B cell (primary cell): ENCODE data around the gene ASAP3. TPM values are rescaled to one million over a fixed set of nuclear protein-coding genes. Genes with fewer than 3 reads are reported as not detected.

ENCODE experiments used
- ATAC-seq: fragments of 200-7000 bp; cut with Tn5 transposase; one replicate; pipeline ENCODE4 v1.10.0; 2021; ENCODE audit warnings: low read depth, mild to moderate bottlenecking, moderate number of reproducible peaks, moderate library complexity
- CTCF ChIA-PET: fragments of 350-600 bp; sonication (Branson Sonifier 250); formaldehyde crosslinking; loops from one replicate; lab custom pipeline; 2021; ENCODE audit warnings: antibody characterized with exemption, inconsistent platforms; lab: Charles Lee
- POLR2A ChIA-PET: fragments of 350-600 bp; sonication (Branson Sonifier 250); formaldehyde crosslinking; loops from one replicate; lab custom pipeline; 2021; ENCODE audit warnings: antibody characterized with exemption; lab: Charles Lee
- DNase-seq: peaks from one replicate; pipeline ENCODE4 v3.0.0; 2013
- H2AFZ ChIP-seq: 2 replicates; pipeline ENCODE4 v1.6.1; 2012; ENCODE audit warnings: mild to moderate bottlenecking, low read depth, low read length; ENCODE audit not compliant: insufficient read depth, poor library complexity, severe bottlenecking
- H3K27ac ChIP-seq, 2 donors: 1 replicate in 1 of 2; 2 replicates in 1 of 2; pipeline ENCODE4 v1.5.1; 2012 to 2013; ENCODE audit warnings: low read length in 2 of 2, mild to moderate bottlenecking in 2 of 2, moderate library complexity in 1 of 2
- H3K27me3 ChIP-seq, 4 experiments: fragments of 200-600 bp in 1 of 4; sonication (generic) in 1 of 4; replicated peaks in 1 of 4; 1 replicate in 2 of 4; 2 replicates in 2 of 4; pipeline versions ENCODE4 v1.6.1 to v1.7.0; 2013 to 2016; ENCODE audit warnings: low read length in 3 of 4, mild to moderate bottlenecking in 2 of 4, mixed read lengths in 1 of 4, moderate library complexity in 1 of 4; ENCODE audit not compliant: insufficient read depth in 4 of 4, control insufficient read depth in 3 of 4; ENCODE audit errors: control extremely low read depth in 1 of 4
- H3K36me3 ChIP-seq, 2 experiments: replicated peaks in 1 of 2; 1 replicate in 1 of 2; 2 replicates in 1 of 2; pipeline versions ENCODE4 v1.6.1 to v1.7.1; 2013; ENCODE audit warnings: low read length in 1 of 2; ENCODE audit not compliant: insufficient read depth in 2 of 2, control insufficient read depth in 1 of 2; ENCODE audit errors: control extremely low read depth in 1 of 2, extremely low read depth in 1 of 2
- H3K4me1 ChIP-seq, 2 donors: fragments of 200-600 bp in 1 of 2; sonication (generic) in 1 of 2; 1 replicate in 1 of 2; 2 replicates in 1 of 2; pipeline versions ENCODE4 v1.5.1 to v1.6.1; 2013 to 2017; ENCODE audit warnings: low read length in 2 of 2; ENCODE audit not compliant: control insufficient read depth in 2 of 2, insufficient read depth in 2 of 2
- H3K4me2 ChIP-seq: replicated peaks from 2 replicates; pipeline ENCODE3; 2012; ENCODE audit warnings: mild to moderate bottlenecking, low read depth, low read length; ENCODE audit not compliant: poor library complexity, severe bottlenecking
- H3K4me3 ChIP-seq, 5 experiments: fragments of 200-600 bp in 1 of 5; sonication (generic) in 1 of 5; 1 replicate in 3 of 5; 2 replicates in 2 of 5; pipeline versions ENCODE4 v1.5.1 to v1.7.0; 2011 to 2016; ENCODE audit warnings: low read length in 4 of 5, mild to moderate bottlenecking in 4 of 5, low read depth in 2 of 5, control low read depth in 1 of 5, moderate library complexity in 1 of 5; ENCODE audit not compliant: insufficient read depth in 1 of 5; ENCODE audit errors: control extremely low read depth in 1 of 5, extremely low read depth in 1 of 5
- H3K79me2 ChIP-seq: fragments of 200-600 bp; sonication (generic); one replicate; pipeline ENCODE4 v1.6.0; 2016; ENCODE audit warnings: low read length; ENCODE audit not compliant: control insufficient read depth, insufficient read depth
- H3K9ac ChIP-seq: fragments of 200-600 bp; sonication (generic); 2 replicates; pipeline ENCODE4 v1.6.1; 2017; ENCODE audit warnings: mild to moderate bottlenecking, low read length, moderate library complexity
- H3K9me3 ChIP-seq, 3 donors: one replicate each; pipeline versions ENCODE4 v1.6.1 to v1.7.1; 2013; ENCODE audit warnings: low read length in 2 of 3; ENCODE audit not compliant: control insufficient read depth in 2 of 3, insufficient read depth in 1 of 3; ENCODE audit errors: control extremely low read depth in 1 of 3
- H4K20me1 ChIP-seq: 2 replicates; pipeline ENCODE4 v1.6.0; 2012; ENCODE audit warnings: mild to moderate bottlenecking, low read length; ENCODE audit not compliant: insufficient read depth, control insufficient read depth, poor library complexity, severe bottlenecking
- H3K27ac Mint-ChIP-seq: one replicate; pipeline ENCODE4 v1.8.0; 2021; ENCODE audit warnings: mixed read lengths
- H3K27me3 Mint-ChIP-seq: one replicate; pipeline ENCODE4 v1.8.0; 2021; ENCODE audit warnings: mixed read lengths
- H3K4me1 Mint-ChIP-seq: one replicate; pipeline ENCODE4 v1.8.0; 2021; ENCODE audit warnings: mixed read lengths
- H3K4me3 Mint-ChIP-seq: one replicate; pipeline ENCODE4 v1.8.0; 2021; ENCODE audit warnings: mixed read lengths
- H3K9me3 Mint-ChIP-seq: one replicate; pipeline ENCODE4 v1.8.0; 2022; ENCODE audit warnings: mixed read lengths; ENCODE audit not compliant: insufficient read depth
- EZH2 ChIP-seq: IDR thresholded peaks from 2 replicates; pipeline ENCODE4 v1.6.1; 2012; ENCODE audit warnings: borderline replicate concordance, low read depth, mild to moderate bottlenecking, moderate library complexity, low read length; ENCODE audit not compliant: insufficient read depth, poor library complexity, severe bottlenecking
- WGBS: methylation state at CpG from one replicate; pipeline ENCODE4 v1.1.5; 2013; ENCODE audit warnings: missing lambda C conversion rate; ENCODE audit not compliant: insufficient coverage; 5-methylcytosine and 5-hydroxymethylcytosine counted together
- intact Hi-C: fragments of 100-400 bp; cut with micrococcal nuclease; formaldehyde crosslinking; loops from one replicate; pipeline ENCODE4 v1.10.0; 2022
- polyA plus RNA-seq: library from polyadenylated mRNA; depleted of rRNA; stranded (reverse); fragments of >200 nt; gene quantifications from 2 replicates; pipeline ENCODE4 v1.2.3, GENCODE V29; 2012
- total RNA-seq, 2 donors: library from RNA; stranded (reverse); fragments of 120-200 nt in 1 of 2; gene quantifications; 1 replicate in 1 of 2; 2 replicates in 1 of 2; pipeline versions ENCODE4 v1.2.3 to v1.2.4, GENCODE V29; 2013 to 2022
- TF ChIP-seq, protein P1 (sequence below): fragments of 200-600 bp; IDR thresholded peaks from one replicate; pipeline ENCODE4 v1.8.0; 2022; ENCODE audit warnings: antibody characterized with exemption, mild to moderate bottlenecking

Gene ASAP3
- total and polyA plus RNA-seq, 2 donors (not counting 1 experiment from before 2014, with no cell fraction given), result 2.9 to 11.0 TPM

DNA sequence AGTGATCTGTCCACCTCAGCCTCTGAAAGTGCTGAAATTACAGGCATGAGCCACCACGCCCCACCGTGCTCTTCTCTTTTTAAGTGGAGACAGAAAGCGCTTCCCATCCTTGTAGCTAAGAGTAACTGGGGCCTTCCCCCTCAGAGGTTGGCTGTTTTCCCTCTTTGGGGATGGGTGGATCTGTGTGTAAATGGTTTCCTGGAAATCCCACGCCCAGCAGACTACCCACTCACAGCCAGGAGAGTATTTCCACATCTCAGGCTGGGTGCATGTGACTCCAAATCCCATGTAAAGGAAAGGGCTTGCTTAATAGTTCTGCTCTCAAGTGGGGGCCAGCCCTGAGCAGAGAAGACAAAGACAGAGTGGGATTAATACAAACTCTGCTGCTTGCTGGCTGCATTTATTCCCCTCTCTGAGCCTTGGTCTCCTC lies 39.9 kb downstream of the ASAP3 start:
- no peaks in the 10 kb centered on the region for H4K20me1 ChIP-seq
- no peaks in the 10 kb centered on the region for H3K4me1 Mint-ChIP-seq
- no peak overlapping the region for H3K9ac ChIP-seq
- CTCF ChIA-PET, result no interaction called here
- H3K9me3 Mint-ChIP-seq, result no peaks in the 10 kb centered on the region
- no peak overlapping the region for H3K4me2 ChIP-seq
- TF ChIP-seq EZH2, result no peak
- H3K27ac ChIP-seq, result no peak overlapping the region
- H3K4me1 ChIP-seq, result no peaks in the 10 kb centered on the region
- ATAC-seq, result no peak
- no peaks in the 10 kb centered on the region for H3K36me3 ChIP-seq
- no peaks in the 10 kb centered on the region for H3K27me3 Mint-ChIP-seq
- no peaks in the 10 kb centered on the region for H3K79me2 ChIP-seq
- H3K9me3 ChIP-seq, result no peaks in the 10 kb centered on the region
- POLR2A ChIA-PET, result no interaction called here
- H3K4me3 ChIP-seq, result no peak overlapping the region
- DNase-seq, result no peak
- intact Hi-C loops, result no loop called here
- WGBS, result 100% methylated on average over 3 of the region's 4 CpGs
- no peak overlapping the region for H3K27ac Mint-ChIP-seq
- H3K27me3 ChIP-seq, result no peaks in the 10 kb centered on the region
- no peak overlapping the region for H2AFZ ChIP-seq
- H3K4me3 Mint-ChIP-seq, result no peak overlapping the region

DNA sequence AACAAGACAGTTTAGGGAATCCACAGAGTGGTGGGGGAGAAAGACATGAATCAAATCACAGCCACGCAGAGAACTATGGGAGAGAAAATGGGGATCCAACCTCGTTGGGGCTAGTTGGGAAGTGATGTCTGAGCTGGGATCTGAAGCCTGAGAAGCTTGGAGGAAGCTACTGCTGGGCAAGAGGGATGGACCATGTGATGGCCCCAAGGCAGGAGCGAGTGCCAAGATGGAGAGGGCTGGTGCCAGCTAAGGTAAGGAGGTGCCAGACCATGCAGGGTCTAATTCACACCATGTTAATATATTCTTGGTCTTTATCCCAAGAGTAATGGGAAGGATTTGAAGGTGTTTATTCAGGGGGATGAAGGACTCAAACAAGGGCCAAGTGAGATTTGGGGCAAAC lies 41.2 kb downstream of the ASAP3 start:
- H3K9me3 ChIP-seq, result no peaks in the 10 kb centered on the region
- 82% methylated on average over 2 of the region's 3 CpGs for WGBS
- ChIA-PET POLR2A (no interaction called here), CTCF (no interaction called here)
- no peak overlapping the region for H3K27ac ChIP-seq
- no peaks in the 10 kb centered on the region for H3K27me3 ChIP-seq
- no peak overlapping the region for H3K4me2 ChIP-seq
- no peaks in the 10 kb centered on the region for H3K79me2 ChIP-seq
- no peaks in the 10 kb centered on the region for H3K4me1 Mint-ChIP-seq
- H3K27me3 Mint-ChIP-seq, result peaks cover 4% of the 10 kb centered on the region
- H3K4me1 ChIP-seq, result no peaks in the 10 kb centered on the region
- H3K4me3 ChIP-seq, result no peak overlapping the region
- no peak for ATAC-seq
- TF ChIP-seq, protein P1, sequence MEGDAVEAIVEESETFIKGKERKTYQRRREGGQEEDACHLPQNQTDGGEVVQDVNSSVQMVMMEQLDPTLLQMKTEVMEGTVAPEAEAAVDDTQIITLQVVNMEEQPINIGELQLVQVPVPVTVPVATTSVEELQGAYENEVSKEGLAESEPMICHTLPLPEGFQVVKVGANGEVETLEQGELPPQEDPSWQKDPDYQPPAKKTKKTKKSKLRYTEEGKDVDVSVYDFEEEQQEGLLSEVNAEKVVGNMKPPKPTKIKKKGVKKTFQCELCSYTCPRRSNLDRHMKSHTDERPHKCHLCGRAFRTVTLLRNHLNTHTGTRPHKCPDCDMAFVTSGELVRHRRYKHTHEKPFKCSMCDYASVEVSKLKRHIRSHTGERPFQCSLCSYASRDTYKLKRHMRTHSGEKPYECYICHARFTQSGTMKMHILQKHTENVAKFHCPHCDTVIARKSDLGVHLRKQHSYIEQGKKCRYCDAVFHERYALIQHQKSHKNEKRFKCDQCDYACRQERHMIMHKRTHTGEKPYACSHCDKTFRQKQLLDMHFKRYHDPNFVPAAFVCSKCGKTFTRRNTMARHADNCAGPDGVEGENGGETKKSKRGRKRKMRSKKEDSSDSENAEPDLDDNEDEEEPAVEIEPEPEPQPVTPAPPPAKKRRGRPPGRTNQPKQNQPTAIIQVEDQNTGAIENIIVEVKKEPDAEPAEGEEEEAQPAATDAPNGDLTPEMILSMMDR, result no peak
- H3K9ac ChIP-seq, result no peak overlapping the region
- H3K36me3 ChIP-seq, result no peaks in the 10 kb centered on the region
- H3K9me3 Mint-ChIP-seq, result no peaks in the 10 kb centered on the region
- no peak overlapping the region for H2AFZ ChIP-seq
- no peak overlapping the region for H3K27ac Mint-ChIP-seq
- DNase-seq, result no peak
- no peaks in the 10 kb centered on the region for H4K20me1 ChIP-seq
- intact Hi-C loops, result no loop called here
- no peak overlapping the region for H3K4me3 Mint-ChIP-seq
